Karpas-422 (cell line): ENCODE results near the gene SLC12A8. TPM values are rescaled to one million over a fixed set of nuclear protein-coding genes. Genes with fewer than 3 reads are reported as not detected.
A peak's percentile ranks its signal among the peaks of the same experiment; 100 is the strongest.

Experiments
- DNase-seq: peaks from one replicate; pipeline ENCODE4 v3.0.0-alpha.2; 2015
- H2AFZ ChIP-seq: fragments of 200-600 bp; sonication (generic); 2 replicates; pipeline ENCODE4 v1.6.1; 2014; ENCODE audit warnings: antibody characterized with exemption, low read length, mixed read lengths
- H3K27ac ChIP-seq: fragments of 200-600 bp; sonication (generic); 2 replicates; pipeline ENCODE4 v1.5.1; 2014; ENCODE audit warnings: mild to moderate bottlenecking, low read length, moderate library complexity
- H3K27me3 ChIP-seq: fragments of 200-600 bp; sonication (generic); 2 replicates; pipeline ENCODE4 v1.6.1; 2014; ENCODE audit warnings: low read length, mixed read lengths
- H3K36me3 ChIP-seq: fragments of 200-600 bp; sonication (generic); 2 replicates; pipeline ENCODE4 v1.6.1; 2014; ENCODE audit warnings: low read length, mixed read lengths; ENCODE audit not compliant: insufficient read depth
- H3K4me1 ChIP-seq: fragments of 200-600 bp; sonication (generic); 2 replicates; pipeline ENCODE4 v1.6.1; 2014; ENCODE audit warnings: mild to moderate bottlenecking, low read length, mixed read lengths
- H3K4me2 ChIP-seq: fragments of 200-600 bp; sonication (generic); 2 replicates; pipeline ENCODE4 v1.6.1; 2014; ENCODE audit warnings: low read length, low read depth, mild to moderate bottlenecking; ENCODE audit not compliant: poor library complexity, severe bottlenecking
- H3K4me3 ChIP-seq: fragments of 200-600 bp; sonication (generic); 2 replicates; pipeline ENCODE4 v1.5.1; 2014; ENCODE audit warnings: mild to moderate bottlenecking, antibody characterized with exemption, low read length, mixed read lengths
- H3K79me2 ChIP-seq: fragments of 200-600 bp; sonication (generic); 2 replicates; pipeline ENCODE4 v1.6.1; 2014; ENCODE audit warnings: mild to moderate bottlenecking, low read length, mixed read lengths
- H3K9ac ChIP-seq: fragments of 200-600 bp; sonication (generic); 2 replicates; pipeline ENCODE4 v1.6.0; 2014; ENCODE audit warnings: low read length
- H3K9me2 ChIP-seq: fragments of 200-600 bp; sonication (generic), shearing (Covaris generic); replicated peaks from 2 replicates; pipeline ENCODE4 v1.6.0; 2014; ENCODE audit warnings: mild to moderate bottlenecking, low read length, moderate library complexity; ENCODE audit not compliant: insufficient read depth
- H3K9me3 ChIP-seq: fragments of 300-700, 200-600 bp; sonication (generic); 2 replicates; pipeline ENCODE4 v1.6.1; 2014; ENCODE audit warnings: low read length, mixed read lengths
- H4K20me1 ChIP-seq: fragments of 200-600 bp; sonication (generic); 2 replicates; pipeline ENCODE4 v1.6.1; 2014; ENCODE audit warnings: mild to moderate bottlenecking, antibody characterized with exemption, low read length, low read depth; ENCODE audit not compliant: insufficient read depth
- total RNA-seq: library from RNA; depleted of rRNA; stranded (reverse); fragments of >200 nt; shearing (Covaris generic); gene quantifications from 2 replicates; pipeline ENCODE4 v1.2.3, GENCODE V29; 2014; ENCODE audit warnings: low replicate concordance

The SLC12A8 gene
- total RNA-seq, 1 experiment from 2014 or later: 156 TPM

- H4K20me1 ChIP-seq: no peaks in the 10 kb centered on the region
- no peaks in the 10 kb centered on the region for H3K9me2 ChIP-seq
- H3K27ac ChIP-seq: peak overlapping the region; percentile 47; the same call in 1 of the 2 replicates
- H2AFZ ChIP-seq: peak overlapping the region; percentile 5; the same call in 1 of the 2 replicates
- peaks cover 92% of the 10 kb centered on the region for H3K4me1 ChIP-seq
- H3K79me2 ChIP-seq: no peaks in the 10 kb centered on the region
- no peak for DNase-seq
- peak overlapping the region; percentile 18; the same call in 1 of the 2 replicates for H3K4me3 ChIP-seq
- H3K27me3 ChIP-seq: no peaks in the 10 kb centered on the region
- H3K36me3 ChIP-seq: no peaks in the 10 kb centered on the region
- H3K9ac ChIP-seq: peak overlapping the region; percentile 42
- H3K9me3 ChIP-seq: no peaks in the 10 kb centered on the region
- peak overlapping the region; percentile 57 for H3K4me2 ChIP-seq
These were observed 70.7 kb downstream of the SLC12A8 start for GRCh38 chr3:125141596-125142419.

GRCh38 chr3:125140818-125141595 is 71.5 kb downstream of the SLC12A8 start:
- H3K4me3 ChIP-seq: peak overlapping the region; percentile 18; the same call in 1 of the 2 replicates
- H3K27ac ChIP-seq: no peak overlapping the region
- DNase-seq: no peak
- peak overlapping the region; percentile 57 for H3K4me2 ChIP-seq
- 0 out of 2 replicates have a peak overlapping the region, but pooled peaks have one; percentile 15 for H3K9ac ChIP-seq
- no peaks in the 10 kb centered on the region for H3K79me2 ChIP-seq
- no peaks in the 10 kb centered on the region for H3K36me3 ChIP-seq
- no peaks in the 10 kb centered on the region for H3K9me3 ChIP-seq
- H2AFZ ChIP-seq: no peak overlapping the region
- no peaks in the 10 kb centered on the region for H4K20me1 ChIP-seq
- H3K27me3 ChIP-seq: no peaks in the 10 kb centered on the region
- H3K4me1 ChIP-seq: peaks cover 92% of the 10 kb centered on the region
- H3K9me2 ChIP-seq: no peaks in the 10 kb centered on the region

- Histone ChIP-seq H3K9ac (no peak overlapping the region), H3K27ac (peak overlapping the region; percentile 17; the same call in 1 of the 2 replicates), H2AFZ (no peak overlapping the region), H3K9me3 (no peaks in the 10 kb centered on the region), H3K9me2 (no peaks in the 10 kb centered on the region), H3K79me2 (no peaks in the 10 kb centered on the region), H3K27me3 (no peaks in the 10 kb centered on the region), H3K36me3 (no peaks in the 10 kb centered on the region), H3K4me1 (peaks cover 86% of the 10 kb centered on the region), H3K4me3 (no peak overlapping the region), H4K20me1 (no peaks in the 10 kb centered on the region), H3K4me2 (no peak overlapping the region)
- no peak for DNase-seq
These were observed 72.3 kb downstream of the SLC12A8 start for GRCh38 chr3:125140011-125140817.

- no peak for DNase-seq
- Histone ChIP-seq H3K36me3 (no peaks in the 10 kb centered on the region), H4K20me1 (no peaks in the 10 kb centered on the region), H3K4me2 (no peak overlapping the region), H2AFZ (no peak overlapping the region), H3K4me3 (no peak overlapping the region), H3K27me3 (no peaks in the 10 kb centered on the region), H3K4me1 (peaks cover 85% of the 10 kb centered on the region), H3K9ac (no peak overlapping the region), H3K9me3 (no peaks in the 10 kb centered on the region), H3K27ac (0 out of 2 replicates have a peak overlapping the region, but pooled peaks have one; percentile 17), H3K79me2 (no peaks in the 10 kb centered on the region), H3K9me2 (no peaks in the 10 kb centered on the region)
These were observed 73.2 kb downstream of the SLC12A8 start for GRCh38 chr3:125139386-125139785.

GRCh38 chr3:125137358-125138033 is 75.1 kb downstream of the SLC12A8 start:
- Histone ChIP-seq H3K9me2 (no peaks in the 10 kb centered on the region), H3K79me2 (no peaks in the 10 kb centered on the region), H3K27me3 (no peaks in the 10 kb centered on the region), H3K9ac (no peak overlapping the region), H3K4me1 (peaks cover 82% of the 10 kb centered on the region), H3K36me3 (no peaks in the 10 kb centered on the region), H3K27ac (no peak overlapping the region), H4K20me1 (no peaks in the 10 kb centered on the region), H2AFZ (no peak overlapping the region), H3K4me2 (no peak overlapping the region), H3K9me3 (no peaks in the 10 kb centered on the region), H3K4me3 (no peak overlapping the region)
- no peak for DNase-seq

GRCh38 chr3:125136966-125137357 is 75.6 kb downstream of the SLC12A8 start:
- Histone ChIP-seq H3K79me2 (no peaks in the 10 kb centered on the region), H3K9me3 (no peaks in the 10 kb centered on the region), H3K4me1 (peaks cover 82% of the 10 kb centered on the region), H3K36me3 (no peaks in the 10 kb centered on the region), H3K4me3 (no peak overlapping the region), H2AFZ (peak overlapping the region; percentile 65; the same call in 1 of the 2 replicates), H3K27me3 (no peaks in the 10 kb centered on the region), H3K9ac (peak overlapping the region; percentile 39; the same call in 1 of the 2 replicates), H3K4me2 (peak overlapping the region; percentile 25), H4K20me1 (no peaks in the 10 kb centered on the region), H3K9me2 (no peaks in the 10 kb centered on the region), H3K27ac (peak overlapping the region; percentile 41; the same call in 1 of the 2 replicates)
- DNase-seq: no peak

- Histone ChIP-seq H3K9me2 (no peaks in the 10 kb centered on the region), H3K79me2 (no peaks in the 10 kb centered on the region), H4K20me1 (no peaks in the 10 kb centered on the region), H3K27me3 (no peaks in the 10 kb centered on the region), H3K27ac (peak overlapping the region; percentile 41; the same call in 1 of the 2 replicates), H3K4me1 (peaks cover 82% of the 10 kb centered on the region), H3K9me3 (no peaks in the 10 kb centered on the region), H3K4me2 (peak overlapping the region; percentile 25), H2AFZ (peak overlapping the region; percentile 65; the same call in 1 of the 2 replicates), H3K36me3 (no peaks in the 10 kb centered on the region), H3K4me3 (no peak overlapping the region; the same call in 1 of the 2 replicates), H3K9ac (peak overlapping the region; percentile 39; the same call in 1 of the 2 replicates)
- DNase-seq: peak; percentile 45
These were observed 76.0 kb downstream of the SLC12A8 start for GRCh38 chr3:125136515-125136914.
